Sciatic nerve (tissue), 2 donors: ENCODE measurements around the gene MTERF4. TPM values are rescaled to one million over a fixed set of nuclear protein-coding genes. Genes with fewer than 3 reads are reported as not detected.

Experiments
- ATAC-seq: fragments of 200-7000 bp; cut with Tn5 transposase; one replicate; pipeline ENCODE4 v1.9.1; 2020; ENCODE audit warnings: mild to moderate bottlenecking, moderate library complexity
- DNase-seq: peaks from one replicate; pipeline ENCODE4 v3.0.0-alpha.2; 2020; ENCODE audit warnings: low spot score
- intact Hi-C: fragments of 100-400 bp; cut with DNase I; formaldehyde crosslinking; loops from one replicate; pipeline ENCODE4 v1.14.2; 2022
- total RNA-seq: library from RNA; stranded (reverse); fragmentation: NEBNext Ultra II Directional; extraction: Animal tissue kit (Norgen Biotek cat#: 25700); gene quantifications from one replicate; pipeline ENCODE4 v1.2.1, GENCODE V29; 2021
- donor health status: DM: no; HTN: no; CAD: no.
- donor health status: DM: no; HTN: no; CAD: no.

MTERF4 gene
- total RNA-seq, 1 donor from 2014 or later = 33.5 TPM

DNA sequence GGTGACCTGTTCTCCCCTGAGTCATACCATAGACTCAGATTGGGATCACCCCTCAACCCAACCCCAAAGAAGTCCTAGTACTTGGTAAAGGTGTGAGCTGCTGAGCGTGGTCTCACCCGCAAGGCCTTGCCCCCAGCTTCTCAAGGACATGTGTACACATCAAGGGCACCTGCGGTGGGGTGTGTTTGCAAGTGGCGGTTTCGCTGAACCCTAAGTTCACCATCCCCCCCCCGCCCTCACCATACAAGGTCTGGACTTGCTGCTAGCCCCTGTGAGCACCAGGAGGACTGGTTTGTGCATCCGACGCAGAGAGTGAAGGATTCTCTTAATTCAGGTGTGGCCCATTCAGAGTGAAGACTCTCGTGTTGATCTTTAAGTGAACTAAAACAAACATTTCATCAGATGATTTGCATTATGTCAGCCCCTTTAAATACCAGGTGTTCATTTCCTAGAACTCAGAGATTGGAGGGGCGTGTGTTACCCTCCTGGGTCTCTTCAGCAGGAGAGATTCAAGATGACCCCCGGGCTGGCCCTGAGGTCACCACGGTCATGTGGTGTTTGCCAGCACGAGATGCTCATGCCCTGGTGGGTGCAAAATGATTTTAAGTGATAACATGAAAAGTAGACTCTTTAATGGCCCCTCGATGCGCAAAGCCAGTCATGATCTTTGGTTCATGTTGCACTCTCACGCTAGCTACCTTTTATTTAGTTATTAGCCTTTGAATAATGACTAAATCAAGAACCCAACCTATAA is 27.8 kb downstream of the MTERF4 start:
- intact Hi-C loops = no loop called here
- DNase-seq = no peak
- no peak for ATAC-seq

DNA sequence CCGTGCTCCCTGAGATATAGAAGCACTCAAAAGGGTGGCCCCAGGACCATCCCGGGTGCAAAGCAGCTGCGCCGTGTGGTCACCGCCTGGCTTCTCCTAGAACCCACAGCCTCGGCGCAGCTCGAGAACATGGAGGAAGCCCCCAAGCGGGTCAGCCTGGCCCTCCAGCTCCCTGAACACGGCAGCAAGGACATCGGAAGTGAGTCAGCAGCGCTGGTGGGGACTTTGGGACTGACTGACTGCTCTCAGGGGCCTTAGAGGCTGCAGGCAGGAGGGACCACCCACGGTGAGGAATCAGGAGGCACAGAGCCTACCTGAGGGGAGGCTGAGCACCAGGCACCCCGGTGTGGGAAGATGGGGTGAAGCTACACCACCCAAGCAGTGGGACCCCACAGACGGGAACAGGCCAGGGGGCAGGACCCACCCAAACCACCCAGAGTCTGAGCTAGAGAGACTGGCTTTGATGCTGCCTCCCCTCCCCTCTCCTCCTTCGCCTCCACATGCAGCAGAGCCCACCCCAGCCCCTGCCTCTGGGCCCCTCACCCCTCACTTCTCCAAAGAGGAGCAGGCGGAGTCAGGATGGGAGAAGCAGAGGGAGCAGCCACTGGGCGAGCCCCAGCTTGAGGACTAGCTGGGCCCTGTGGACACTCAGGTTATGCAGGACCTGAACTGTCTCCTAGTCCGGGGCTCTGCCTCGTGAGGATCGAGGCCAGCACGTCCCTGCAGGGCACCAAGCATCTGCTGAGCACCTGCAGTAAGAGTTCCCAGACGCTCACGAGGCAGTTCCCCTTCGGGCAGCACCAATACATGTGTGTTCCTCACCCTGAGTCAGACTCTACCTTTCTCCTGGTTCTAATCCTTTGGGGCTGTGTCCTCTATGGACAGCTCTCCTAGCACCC is 28.7 kb downstream of the MTERF4 start:
- intact Hi-C loops = no loop called here
- ATAC-seq = no peak
- DNase-seq = no peak

DNA sequence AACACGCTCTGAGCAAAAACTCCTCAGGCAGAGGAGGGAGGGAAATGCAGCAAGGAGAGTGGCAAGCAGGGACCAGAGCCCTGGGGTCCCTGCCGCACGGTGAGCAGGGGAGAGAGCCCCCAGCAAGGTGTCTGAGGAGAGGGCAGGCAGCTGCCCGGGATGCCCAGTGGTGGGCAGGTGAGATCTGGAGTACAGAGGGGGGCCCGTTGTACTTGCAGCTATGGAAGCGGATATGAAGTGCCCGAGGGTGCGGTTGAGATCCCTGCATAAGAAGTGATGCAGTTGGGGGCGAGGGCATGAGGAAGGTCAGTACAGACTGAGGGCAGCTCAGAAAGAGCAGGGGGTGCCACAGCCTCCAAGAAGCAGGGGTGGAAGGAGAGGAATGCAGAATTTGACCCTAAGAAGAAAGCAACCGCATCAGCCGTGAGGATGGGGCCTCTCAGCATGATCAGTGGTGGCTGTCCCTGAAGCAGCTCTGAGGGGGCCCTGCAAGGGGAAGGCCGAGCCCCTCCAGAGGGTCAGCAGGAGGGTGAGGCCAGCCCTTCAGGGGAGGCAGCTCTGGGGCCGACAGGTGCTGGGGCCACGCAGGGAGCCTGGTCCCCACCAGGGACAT is 29.4 kb downstream of the MTERF4 start:
- intact Hi-C loops = no loop called here
- DNase-seq (no peak), ATAC-seq (no peak)

DNA sequence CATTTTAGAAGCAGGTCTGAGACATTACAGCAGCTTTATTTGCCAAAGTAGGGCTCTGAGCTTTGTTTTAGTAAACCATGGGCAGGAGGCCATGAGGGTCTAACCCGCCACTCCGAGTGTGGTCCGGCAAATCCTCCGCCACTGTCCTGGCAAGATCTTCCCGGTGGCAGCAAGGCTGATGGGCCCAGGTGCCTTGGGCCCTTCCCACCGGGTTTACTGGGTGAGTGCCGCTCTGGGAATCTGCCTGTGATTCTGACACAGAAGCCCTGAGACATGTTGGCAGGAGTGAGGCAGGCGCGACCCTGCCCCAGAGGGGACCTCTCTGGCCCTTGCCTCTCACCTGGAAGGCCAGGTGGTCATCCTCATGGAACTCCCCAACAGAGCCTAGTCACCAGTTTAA is 29.9 kb downstream of the MTERF4 start:
- intact Hi-C loops = no loop called here
- DNase-seq (no peak), ATAC-seq (no peak)

DNA sequence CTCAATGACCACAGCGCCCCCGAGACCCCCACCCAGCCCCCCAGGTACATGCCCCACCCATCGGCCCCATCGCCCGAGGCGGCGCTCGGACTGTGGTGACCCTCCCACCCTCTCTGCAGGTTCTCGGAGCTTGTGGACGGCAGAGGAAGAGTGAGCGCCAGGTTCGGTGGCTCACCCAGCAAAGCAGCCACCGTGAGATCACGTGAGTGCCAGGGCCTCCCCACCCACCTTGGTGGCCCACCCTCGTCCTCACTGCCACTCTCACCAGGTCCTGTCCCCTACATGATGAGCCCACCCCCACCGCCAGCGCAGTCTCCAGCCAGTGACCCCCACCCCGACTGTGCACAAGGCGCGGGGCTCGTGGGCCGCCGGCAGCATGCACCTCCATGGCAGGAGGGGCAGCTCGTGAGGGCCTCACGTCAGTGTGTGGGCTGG is 30.4 kb downstream of the MTERF4 start:
- ATAC-seq (no peak), DNase-seq (no peak)
- intact Hi-C loops = no loop called here

DNA sequence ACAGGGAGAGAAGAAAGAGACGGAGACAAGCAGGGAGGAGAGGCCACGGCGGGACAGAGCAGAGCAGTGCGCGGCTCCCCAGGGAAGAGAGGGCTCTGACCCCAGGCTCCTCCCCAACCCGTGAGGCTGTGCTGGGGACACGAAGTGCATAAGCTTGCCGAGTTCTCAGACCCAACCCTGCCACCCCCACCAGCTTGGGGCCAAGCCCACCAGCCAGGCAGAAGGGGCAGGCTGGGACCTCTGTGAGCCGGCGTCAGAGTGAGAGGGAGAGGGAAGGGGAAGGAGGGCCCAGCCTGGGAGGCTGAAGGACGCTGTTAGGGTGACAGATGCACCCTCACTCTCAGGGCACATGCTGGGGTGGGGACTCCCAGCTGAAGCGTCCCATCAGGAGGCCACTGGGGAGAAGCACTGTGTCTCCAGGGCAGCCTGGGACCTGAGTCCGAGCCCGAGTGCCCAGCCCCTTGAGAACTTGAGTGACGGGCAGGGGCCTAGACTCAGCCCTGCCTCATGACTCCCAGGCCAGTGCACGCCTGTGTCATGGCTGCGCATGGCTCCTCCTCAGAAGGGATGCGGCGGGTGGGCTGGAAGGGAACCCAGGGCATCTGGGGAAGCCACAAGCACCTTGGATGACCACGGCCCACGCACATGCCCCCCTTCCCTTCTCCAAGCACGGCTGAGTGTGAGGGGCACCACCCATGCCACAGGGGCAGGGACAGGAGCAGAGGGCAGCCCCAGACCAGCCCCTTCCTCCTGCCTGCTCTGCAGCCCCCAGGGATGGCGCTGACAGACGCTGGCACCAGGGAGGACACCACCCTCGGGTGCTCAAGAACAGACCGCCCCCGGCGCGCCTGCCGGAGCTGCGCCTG is 31.0 kb downstream of the MTERF4 start:
- DNase-seq = no peak
- intact Hi-C loops = no loop called here
- no peak for ATAC-seq

DNA sequence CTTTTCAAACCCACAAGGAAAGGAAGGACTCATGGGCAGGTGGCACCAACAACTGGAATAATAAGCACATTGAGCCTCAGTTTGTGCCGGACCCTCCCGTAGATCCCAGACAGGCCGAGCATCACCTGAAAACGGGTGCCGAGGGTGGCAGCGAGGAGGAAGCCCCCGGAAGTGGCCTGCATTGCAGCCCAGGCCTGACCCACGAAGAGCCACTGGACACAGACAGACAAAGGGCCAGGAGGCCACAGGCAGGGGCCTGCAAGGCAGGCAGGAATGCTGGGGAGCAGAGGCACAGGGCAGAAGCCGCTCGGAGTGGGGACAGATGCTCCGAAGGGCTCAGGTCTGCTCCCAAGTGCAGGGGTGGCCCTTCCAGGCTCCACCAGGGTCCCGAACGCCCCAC is 31.7 kb downstream of the MTERF4 start:
- DNase-seq = no peak
- no peak for ATAC-seq
- intact Hi-C loops = no loop called here

DNA sequence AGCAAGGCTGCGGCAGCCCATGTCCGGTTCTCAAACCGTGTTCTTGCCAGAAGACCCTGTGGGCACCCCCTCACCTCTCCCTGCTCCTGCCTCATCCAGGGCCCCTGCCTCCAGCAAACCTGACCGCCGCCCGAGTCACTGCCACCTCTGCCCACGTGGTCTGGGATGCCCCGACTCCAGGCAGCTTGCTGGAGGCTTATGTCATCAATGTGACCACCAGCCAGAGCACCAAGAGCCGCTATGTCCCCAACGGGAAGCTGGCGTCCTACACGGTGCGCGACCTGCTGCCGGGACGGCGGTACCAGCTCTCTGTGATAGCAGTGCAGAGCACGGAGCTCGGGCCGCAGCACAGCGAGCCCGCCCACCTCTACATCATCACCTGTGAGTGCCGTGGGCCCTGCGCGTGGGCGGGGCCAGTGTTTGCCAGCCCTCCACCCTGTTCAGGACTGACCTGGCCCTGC is 32.2 kb downstream of the MTERF4 start:
- ATAC-seq (no peak), DNase-seq (no peak)
- intact Hi-C loops = no loop called here

DNA sequence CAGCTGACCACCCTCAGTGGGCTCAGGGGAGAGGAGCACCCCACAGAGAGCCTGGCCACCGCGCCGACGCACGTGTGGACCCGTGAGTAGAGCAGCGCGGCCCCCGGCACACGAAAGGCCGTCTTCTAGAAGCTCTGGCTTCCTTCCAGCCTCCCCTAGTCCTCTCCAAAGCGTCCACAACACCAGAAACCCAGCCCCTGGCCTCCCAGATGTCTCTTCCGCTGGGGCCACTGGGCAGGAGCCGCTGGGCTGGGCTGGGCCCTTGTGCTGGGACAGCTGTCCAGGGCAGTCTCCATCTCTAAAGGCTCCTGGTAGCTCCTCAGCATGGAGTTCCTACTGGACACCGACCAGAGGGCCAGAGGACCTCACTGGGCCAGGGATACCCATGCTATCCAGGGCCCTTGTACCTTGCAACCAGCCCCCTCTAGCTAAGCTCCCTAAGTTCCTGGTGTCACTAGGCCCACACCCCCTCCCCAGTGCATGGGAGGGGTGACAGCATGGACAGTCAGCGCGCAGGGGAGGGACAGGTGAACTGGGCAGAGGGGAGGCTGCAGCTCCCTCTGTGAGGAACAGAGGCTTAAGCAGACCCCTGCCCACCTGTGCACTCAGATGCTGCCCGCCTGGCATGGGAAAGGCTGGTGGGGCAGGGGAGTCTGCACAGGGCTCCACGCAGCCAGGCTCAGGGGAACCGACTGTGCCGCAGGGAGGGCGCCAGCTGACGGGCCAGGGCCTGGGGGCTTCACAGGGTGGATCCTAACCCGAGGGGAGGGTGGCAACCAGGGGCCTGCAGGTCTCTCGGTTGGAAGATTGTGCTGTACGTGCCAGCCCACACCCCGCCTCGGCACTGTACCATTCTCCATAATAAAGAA is 32.9 kb downstream of the MTERF4 start:
- ATAC-seq (no peak), DNase-seq (no peak)
- intact Hi-C loops = no loop called here

DNA sequence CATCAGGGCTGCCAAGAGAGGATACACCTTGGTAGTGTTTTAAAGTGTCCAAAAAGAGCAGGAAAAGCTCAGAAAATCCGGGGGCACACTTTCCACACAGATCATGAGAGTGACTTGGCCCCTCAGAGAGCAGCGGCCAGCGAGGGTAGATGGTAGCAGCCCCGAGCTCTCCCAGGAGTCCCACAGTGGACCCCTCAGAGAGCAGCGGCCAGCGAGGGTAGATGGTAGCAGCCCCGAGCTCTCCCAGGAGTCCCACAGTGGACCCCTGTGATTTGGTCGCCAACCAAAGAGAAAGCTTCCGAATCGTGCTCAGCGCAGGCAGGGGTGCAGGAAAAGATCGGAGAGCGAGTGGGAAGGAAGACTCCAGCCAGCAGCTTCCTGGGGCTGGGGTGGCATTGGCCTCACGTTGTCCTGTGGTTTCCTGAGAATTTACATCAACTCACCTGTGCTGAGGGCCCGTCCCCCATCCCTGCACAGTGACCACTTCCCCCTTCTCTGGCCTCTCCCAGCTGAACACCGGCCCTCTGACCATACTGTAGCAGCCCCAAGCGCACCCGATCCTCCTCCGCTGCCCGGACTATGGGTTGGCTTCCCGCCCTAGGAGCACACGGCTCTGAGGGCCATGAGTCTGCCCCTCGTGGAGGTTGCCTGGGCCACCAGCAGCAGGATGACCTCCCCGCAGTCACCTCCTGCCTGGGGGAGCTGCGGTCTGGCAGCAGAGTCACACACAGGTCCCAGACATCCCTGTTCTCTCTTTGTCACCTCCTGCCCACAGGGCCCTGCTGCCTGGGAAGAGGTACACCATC is 33.7 kb downstream of the MTERF4 start:
- intact Hi-C loops = no loop called here
- no peak for ATAC-seq
- no peak for DNase-seq

DNA sequence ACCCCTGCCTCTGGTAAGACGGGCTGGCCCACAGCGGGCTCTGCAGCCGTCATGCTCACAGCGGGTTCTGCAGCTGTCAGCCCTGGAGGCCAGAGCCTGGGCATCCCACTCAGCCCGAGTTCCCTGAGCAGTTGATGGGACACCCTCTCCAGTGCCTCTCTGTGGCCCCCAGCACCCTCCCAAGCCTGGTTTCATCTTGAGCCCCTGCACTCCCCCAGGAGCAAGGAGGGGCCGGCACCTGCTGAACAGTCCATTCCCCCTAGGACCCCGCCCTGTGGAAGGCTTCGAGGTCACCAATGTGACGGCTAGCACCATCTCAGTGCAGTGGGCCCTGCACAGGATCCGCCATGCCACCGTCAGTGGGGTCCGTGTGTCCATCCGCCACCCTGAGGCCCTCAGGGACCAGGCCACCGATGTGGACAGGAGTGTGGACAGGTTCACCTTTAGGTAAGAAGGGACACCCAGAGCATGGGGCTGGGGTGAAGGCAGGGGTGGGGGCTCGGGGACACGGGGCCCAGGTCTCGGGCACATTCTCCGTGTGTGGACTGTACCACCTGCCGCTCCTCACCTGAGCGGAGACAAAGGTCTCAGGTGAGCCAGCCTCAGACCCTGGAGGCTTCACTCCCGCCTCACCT is 34.5 kb downstream of the MTERF4 start:
- ATAC-seq (no peak), DNase-seq (peak; percentile 63)
- intact Hi-C loops = no loop called here

DNA sequence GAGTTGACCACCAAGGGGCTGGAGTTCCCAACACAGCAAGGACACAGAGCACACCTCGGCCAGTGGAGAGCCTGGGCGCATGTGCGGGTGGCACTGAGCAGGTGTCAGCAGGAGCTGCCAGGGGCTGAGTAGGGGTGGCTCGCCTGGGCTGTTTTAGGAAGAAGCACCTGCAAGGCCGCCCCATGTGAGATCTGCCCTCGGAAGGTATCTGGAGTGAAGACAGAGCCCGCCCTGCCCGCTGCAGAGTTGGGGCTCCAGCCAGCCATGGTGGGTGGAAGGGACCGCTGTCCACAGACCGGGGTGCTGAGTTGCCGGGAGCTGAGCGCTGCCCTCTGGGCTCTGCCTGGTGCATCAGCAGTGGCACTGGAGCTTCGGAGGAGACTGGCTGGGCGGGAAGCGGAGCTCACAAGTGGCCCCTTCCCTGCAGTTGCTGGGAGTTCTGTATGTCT is 35.2 kb downstream of the MTERF4 start:
- intact Hi-C loops = no loop called here
- ATAC-seq (no peak), DNase-seq (no peak)

DNA sequence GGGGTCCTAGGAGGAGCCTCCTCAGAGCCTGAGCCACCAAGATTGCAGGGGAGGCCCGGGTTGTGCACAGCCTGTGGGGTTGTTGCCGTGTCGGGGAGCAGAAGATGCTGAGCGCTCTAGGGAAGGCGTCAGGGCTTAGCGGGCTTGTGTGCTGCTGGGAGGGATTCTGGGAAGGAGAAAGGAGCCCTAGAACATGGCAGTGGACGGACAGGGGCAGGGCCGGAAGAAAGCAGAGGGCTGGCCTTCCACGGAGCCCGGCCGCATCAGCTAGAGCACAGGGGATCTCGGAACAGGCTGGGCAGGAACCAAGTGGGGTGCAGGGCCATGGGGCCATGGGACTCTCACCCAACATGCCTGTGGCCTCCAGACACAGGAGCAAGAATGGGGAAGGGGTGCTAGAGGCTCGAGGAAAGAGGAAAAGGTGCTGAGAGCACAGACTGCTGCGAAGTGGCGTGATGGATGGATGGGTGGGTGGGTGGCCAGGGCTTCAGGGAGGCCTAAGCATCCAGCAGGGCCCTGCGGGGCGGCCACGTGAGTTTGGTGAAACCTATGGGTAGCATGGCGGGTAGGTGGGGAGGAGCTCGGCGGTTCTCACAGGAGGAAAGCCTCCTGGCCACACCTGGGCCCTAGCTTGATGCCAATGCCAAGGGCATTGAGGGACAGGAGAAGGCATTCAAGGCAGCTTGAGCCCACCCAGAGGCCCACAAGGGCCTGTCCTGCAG is 35.8 kb downstream of the MTERF4 start:
- intact Hi-C loops = no loop called here
- no peak for ATAC-seq
- DNase-seq = no peak

DNA sequence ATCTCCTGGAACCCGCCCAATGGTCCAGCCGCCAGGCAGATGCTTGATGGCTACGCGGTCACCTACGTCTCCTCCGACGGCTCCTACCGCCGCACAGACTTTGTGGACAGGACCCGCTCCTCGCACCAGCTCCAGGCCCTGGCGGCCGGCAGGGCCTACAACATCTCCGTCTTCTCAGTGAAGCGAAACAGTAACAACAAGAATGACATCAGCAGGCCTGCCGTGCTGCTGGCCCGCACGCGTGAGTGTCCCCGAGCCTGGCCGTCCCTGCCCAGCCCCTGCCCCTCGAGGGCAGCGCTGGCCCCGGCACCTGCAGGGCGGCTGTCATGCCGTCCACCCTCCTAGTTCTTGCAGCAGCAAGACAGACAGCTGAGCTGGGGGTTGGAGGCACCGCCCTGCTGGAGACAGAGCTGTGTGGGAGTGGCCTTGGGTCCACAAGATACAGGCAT is 36.7 kb downstream of the MTERF4 start:
- ATAC-seq = no peak
- intact Hi-C loops = no loop called here

DNA sequence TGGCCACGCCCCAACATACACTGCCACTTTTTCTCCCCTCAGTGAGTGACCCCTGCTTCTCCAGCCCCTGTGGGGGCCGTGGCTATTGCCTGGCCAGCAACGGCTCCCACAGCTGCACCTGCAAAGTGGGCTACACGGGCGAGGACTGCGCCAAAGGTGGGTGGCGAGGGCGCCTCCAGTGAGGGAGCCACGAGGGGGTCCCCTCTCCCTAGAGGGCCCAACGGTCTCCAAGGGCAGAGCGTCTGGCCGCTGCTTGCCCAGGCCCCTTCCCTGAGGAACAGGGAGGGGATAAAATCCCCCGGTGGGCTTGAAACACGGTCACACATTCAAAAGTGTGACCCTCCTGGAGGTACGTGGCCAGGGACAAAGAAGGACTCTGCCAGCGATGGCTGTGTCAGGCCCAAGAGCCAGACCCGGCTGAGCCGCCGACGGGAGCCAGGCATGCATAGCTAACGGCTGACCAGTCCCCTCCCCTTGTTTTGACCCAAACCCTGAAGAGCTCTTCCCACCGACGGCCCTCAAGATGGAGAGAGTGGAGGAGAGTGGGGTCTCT is 37.2 kb downstream of the MTERF4 start:
- no peak for DNase-seq
- intact Hi-C loops = no loop called here

More for the DNA sequence above, 36.7 kb downstream of the MTERF4 start:
- DNase-seq = no peak

More for the DNA sequence above, 37.2 kb downstream of the MTERF4 start:
- no peak for ATAC-seq
